HG03139 (cell line): ENCODE results near the gene FXYD6.

Experiments used
- ATAC-seq: cut with Tn5 transposase; IDR thresholded peaks from one replicate; pipeline ENCODE4 v1.9.1; 2021; ENCODE audit not compliant: unreplicated experiment

The FXYD6 gene

DNA sequence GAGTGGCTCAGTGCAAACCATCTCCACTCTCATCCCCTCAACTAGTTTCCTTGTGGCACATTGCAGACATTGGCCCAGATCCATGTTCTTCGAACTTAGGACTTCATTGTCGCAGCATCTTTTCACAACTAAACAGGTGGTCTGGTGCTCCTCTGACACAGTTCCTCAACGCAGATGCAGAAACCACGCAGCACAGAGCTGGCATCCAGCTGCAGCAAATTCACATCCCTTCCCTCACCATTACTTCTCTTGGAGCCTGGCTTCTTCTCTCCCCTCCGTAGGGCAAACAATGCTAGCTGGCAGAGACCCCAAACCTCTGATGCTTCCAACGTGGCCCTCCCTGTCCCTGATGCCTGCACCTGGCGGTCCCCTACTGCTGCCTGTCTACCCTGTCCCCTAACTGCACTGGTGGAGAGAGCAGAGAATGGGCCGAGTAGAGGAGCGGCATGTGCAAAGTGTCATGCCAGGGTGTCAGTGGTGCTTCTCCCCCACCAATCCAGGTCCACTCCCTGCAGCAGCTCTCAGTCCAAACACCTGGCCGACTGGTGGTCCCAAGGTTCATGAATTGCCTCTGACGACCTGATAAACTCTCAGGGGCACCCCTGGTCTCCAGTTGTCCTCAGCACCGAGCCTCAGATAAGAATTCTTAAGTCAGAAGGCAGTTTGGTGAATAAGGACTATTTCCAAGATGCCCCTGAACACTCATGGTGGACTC, 34.6 kb upstream of the FXYD6 start:
- ATAC-seq = no peak

DNA sequence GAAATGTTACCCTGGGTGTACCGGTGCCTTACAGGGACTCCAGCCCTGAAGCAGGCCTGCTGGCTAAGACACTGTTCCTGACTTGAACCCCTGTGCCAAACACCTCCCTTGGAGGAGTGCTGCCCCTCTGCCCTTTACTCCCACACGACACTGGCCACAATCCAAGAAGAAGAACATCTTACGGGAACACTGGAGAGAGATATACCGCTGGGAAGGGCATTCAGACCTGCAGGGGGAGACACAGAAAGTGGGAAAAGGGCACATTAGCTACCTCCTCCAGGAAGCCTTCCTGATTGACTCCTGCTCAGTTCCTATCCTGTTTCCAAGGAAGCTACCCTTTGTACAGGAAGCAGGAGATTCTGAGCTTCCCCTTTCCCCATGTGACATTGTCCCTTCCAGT, 34.1 kb upstream of the FXYD6 start:
- ATAC-seq = no peak

DNA sequence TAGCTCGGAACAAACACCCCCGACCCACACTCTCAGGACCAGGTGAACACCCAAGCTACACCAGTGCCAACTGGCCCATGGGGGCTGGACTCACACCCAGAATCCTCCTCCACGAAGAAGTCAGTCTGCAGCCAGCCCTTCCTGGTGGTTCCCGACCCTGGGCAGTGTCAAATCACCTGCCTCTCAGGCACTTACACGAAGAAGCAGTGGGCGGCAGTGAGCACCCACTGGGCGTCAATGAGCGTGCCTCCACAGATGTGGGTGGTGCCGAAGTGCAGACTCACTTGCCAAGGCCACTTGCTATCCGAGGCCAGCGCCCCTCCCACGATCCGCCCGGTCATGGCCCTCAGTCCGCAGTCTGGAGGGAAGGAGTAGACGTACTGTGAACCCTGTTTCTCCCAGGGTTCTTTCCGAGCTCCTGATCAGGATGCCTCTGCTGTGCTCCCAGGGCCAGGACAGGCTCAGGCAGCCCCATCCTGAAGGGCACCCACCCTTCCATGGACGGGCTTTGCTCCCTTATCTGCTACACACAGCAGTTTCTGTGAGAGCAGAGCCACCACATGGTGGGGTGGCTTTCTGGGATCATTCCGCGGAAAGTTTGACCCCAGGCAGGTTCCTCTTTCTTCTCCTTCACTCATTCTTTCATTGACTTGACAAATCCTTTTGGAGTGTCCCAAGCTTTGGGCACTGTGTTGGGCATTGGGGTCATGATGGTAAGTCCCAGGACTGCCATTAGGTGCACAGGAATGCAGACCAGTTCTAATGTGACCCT, 33.3 kb upstream of the FXYD6 start:
- no peak for ATAC-seq

GRCh38 chr11:117908959-117909610, 32.6 kb upstream of the FXYD6 start:
- no peak for ATAC-seq

DNA sequence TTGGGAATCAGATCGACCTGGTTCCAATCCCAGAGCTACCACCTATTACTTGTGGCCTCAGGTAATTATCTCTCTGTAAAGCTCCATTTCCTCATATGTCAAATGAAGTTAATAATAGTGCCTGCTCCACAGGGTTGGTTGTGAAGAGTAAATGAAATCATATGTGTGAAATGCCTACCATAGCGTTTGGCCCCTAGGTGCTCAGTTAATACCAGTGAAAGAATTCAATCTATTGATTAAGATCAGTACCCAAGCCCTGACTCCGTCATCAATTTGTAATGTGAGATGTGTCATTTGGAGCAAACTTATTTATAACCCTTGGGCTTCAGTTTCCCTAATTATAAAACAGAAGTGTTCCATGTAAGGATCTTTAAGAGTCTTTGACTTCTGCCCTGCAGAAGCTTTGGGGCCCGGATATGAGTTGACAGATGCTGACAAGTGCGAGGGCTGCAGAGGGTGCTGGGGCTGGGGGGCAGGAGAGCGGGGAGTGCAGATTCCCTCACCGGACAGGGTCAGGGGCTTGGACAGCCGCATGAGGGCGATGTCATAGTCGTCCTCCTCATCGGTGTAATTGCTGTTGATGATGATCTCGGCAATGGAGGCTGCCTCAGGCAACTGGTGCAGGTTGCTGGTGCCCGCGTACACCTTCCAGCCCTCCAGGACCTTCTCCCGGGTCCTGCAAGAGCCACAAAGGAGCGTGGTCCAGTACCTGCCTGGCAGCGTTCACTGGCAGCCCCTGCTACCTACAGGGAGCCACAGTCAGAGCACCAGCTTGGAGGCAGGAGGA, 31.8 kb upstream of the FXYD6 start:
- ATAC-seq = no peak

GRCh38 chr11:117907276-117908108, 31.0 kb upstream of the FXYD6 start:
- ATAC-seq = no peak

- no peak for ATAC-seq
These were observed 30.3 kb upstream of the FXYD6 start for GRCh38 chr11:117906710-117907109.

GRCh38 chr11:117906126-117906525, 29.7 kb upstream of the FXYD6 start:
- ATAC-seq = no peak

DNA sequence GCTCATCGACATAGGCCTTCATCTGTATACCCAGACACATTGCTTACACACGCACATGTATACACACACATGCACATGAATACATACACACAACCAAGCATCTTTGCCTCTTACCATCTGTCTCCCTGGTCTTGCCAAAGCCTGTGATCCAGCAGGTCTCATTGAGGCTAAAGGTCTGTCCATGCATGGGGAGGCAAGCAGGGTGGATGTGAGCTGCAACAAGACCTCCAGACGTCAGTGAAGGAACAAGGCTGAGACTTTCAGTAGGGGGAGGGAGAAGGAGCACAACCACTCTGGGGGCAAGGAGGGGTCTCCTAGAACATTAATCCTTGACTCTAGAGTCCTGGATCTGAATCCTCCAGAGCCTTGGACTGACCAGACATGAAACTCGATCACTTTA, 29.1 kb upstream of the FXYD6 start:
- ATAC-seq = no peak

GRCh38 chr11:117903505-117904382, 27.3 kb upstream of the FXYD6 start:
- no peak for ATAC-seq

GRCh38 chr11:117902001-117902845, 25.8 kb upstream of the FXYD6 start:
- ATAC-seq = no peak

GRCh38 chr11:117901601-117902000, 25.1 kb upstream of the FXYD6 start:
- no peak for ATAC-seq

DNA sequence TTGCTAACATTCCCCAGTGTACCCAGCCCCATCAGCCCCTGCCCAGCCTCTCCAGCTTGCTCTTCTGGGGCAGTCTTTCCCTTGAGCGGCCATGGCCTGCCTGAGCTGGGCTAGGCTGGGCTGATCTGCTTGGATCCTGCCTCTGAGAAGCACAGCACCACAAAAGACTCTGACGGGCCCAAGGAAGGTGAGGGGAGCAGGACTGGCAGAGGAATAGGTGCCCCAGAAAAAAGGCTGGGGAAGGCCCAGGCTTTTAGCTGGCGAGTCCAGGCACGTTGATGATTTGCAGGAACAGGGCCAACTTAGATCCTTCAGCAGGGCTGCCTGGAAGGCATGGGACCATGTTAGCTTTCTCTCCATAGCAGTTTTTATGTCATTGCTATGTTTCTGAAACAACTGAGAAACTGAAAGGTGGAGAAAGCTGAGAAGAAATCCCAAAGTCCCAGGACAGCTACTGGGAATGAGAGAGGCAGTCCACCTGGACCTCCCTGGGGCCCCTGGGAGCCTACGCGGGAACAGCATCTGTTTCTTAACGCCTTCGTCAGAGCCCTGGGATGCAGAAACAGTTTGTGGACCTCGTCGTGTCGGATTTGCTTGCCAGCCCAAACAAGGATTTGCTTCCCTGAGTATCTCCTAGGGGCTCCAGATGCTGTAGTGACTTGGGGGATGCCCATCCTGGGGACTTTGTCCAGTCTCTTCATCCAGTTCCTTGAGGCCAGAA, 24.4 kb upstream of the FXYD6 start:
- no peak for ATAC-seq

DNA sequence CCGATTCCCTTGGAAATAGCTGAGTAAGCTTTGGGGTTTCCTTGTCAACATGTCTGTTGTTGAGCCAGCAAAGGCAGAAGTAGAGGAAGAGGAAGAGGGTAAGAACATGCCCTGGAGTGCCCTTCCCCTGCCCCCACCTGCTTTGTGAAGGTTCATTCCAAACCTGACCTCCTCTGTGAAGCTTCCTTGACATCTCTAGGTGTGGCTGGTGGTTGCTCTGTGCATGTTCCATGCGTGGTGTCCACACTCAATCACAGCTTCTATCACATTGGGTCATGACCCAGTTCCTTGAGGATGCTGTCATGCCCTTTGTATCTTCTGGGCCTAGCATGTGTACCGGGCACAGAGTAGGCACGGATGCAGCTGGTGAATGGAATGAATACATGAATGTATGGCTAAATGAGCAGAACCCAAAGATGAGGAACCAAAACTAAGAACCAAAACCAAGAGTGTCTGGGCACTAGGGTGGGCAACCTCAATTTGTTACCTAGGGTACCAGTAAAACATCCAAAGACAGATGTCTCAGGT, 23.7 kb upstream of the FXYD6 start:
- ATAC-seq = no peak

GRCh38 chr11:117898059-117898458, 21.6 kb upstream of the FXYD6 start:
- no peak for ATAC-seq

GRCh38 chr11:117892651-117893050, 16.2 kb upstream of the FXYD6 start:
- no peak for ATAC-seq

GRCh38 chr11:117891362-117891761, 14.9 kb upstream of the FXYD6 start:
- ATAC-seq = no peak

DNA sequence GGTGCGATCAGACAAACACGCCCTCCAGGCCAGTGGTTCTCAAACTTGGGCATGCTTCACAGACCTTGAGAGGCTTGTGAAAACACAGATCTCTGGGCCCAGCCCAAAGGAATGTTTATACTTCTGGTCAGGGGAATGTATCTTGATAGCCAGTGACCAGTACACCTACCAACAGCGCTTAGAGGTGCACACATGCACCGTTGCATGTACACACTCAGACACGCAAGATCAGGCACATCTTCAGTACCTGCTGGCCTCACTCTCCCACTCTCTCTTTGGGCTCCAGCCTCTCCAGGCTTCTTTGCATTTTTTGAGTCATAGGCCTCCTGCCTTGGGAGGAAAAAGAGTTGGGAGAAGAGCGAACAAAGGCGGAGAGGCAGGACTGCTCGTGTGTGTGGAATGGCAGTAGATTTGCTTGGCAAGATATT, 11.7 kb upstream of the FXYD6 start:
- ATAC-seq = no peak
